Measurements from ENCODE around the gene ARL15.

GRCh38 chr5:54205918-54206317, 104.5 kb downstream of the ARL15 start:
- TF ChIP-seq CTCF (IDR thresholded peaks at IDR 0.05) = no peak
- no peak for TF ChIP-seq POLR2A (IDR thresholded peaks at IDR 0.05)
- no peak for TF ChIP-seq EP300 (IDR thresholded peaks at IDR 0.05)
